ENCODE data around the gene STK24. TPM values are rescaled to one million over a fixed set of nuclear protein-coding genes. Genes with fewer than 3 reads are reported as not detected.
A peak's percentile ranks its signal among the peaks of the same experiment; 100 is the strongest.

The STK24 gene
- polyA plus RNA-seq, 1 experiment, result 44.0 TPM

GRCh38 chr13:98506728-98507230 is 70.1 kb downstream of the STK24 start:
- Histone ChIP-seq H3K27ac (ENCODE audit: low read depth, low read length) (no peak overlapping the region), H3K9me3 (ENCODE audit: control insufficient read depth, insufficient read depth, low read length) (no peaks in the 10 kb centered on the region), H3K4me3 (ENCODE audit: low read depth, low read length) (no peak overlapping the region), H3K27me3 (ENCODE audit: control insufficient read depth, insufficient read depth, low read length) (no peaks in the 10 kb centered on the region)
- ChIA-PET CTCF (no interaction called here), POLR2A (interaction anchor here (1.1 kb wide), 1 partner anchor 22 kb away, joined by 3 read pairs; no protein-coding TSS in a partner anchor)
- TF ChIP-seq CTCF (IDR thresholded peaks at IDR 0.05; ENCODE audit: low read depth, low read length), result no peak
- no peak for DNase-seq (ENCODE audit: low read depth, low spot score)

- ChIA-PET POLR2A (no interaction called here), CTCF (interaction anchor here (1.8 kb wide), 1 partner anchor 147 kb away, joined by 8 read pairs; no protein-coding TSS in a partner anchor)
- no peak for DNase-seq (ENCODE audit: low read depth, low spot score)
- Histone ChIP-seq H3K4me3 (ENCODE audit: low read depth, low read length) (no peak overlapping the region), H3K27ac (ENCODE audit: low read depth, low read length) (no peak overlapping the region), H3K27me3 (ENCODE audit: control insufficient read depth, insufficient read depth, low read length) (no peaks in the 10 kb centered on the region), H3K9me3 (ENCODE audit: control insufficient read depth, insufficient read depth, low read length) (no peaks in the 10 kb centered on the region)
- no peak for TF ChIP-seq CTCF (IDR thresholded peaks at IDR 0.05; ENCODE audit: low read depth, low read length)
Observed at GRCh38 chr13:98506322-98506721, 70.6 kb downstream of the STK24 start.

GRCh38 chr13:98505217-98505616 is 71.7 kb downstream of the STK24 start:
- H3K9me3 ChIP-seq (ENCODE audit: control insufficient read depth, insufficient read depth, low read length), result no peaks in the 10 kb centered on the region
- H3K4me3 ChIP-seq (ENCODE audit: low read depth, low read length), result no peak overlapping the region
- no peak overlapping the region for H3K27ac ChIP-seq (ENCODE audit: low read depth, low read length)
- ChIA-PET POLR2A (no interaction called here), CTCF (interaction anchor here (1.8 kb wide), 1 partner anchor 148 kb away, joined by 8 read pairs; no protein-coding TSS in a partner anchor)
- DNase-seq (ENCODE audit: low read depth, low spot score), result no peak
- no peaks in the 10 kb centered on the region for H3K27me3 ChIP-seq (ENCODE audit: control insufficient read depth, insufficient read depth, low read length)
- TF ChIP-seq CTCF (IDR thresholded peaks at IDR 0.05; ENCODE audit: low read depth, low read length), result no peak

GRCh38 chr13:98504371-98504963 is 72.4 kb downstream of the STK24 start:
- ChIA-PET CTCF (interaction anchor here (1.8 kb wide), 1 partner anchor 149 kb away, joined by 8 read pairs; no protein-coding TSS in a partner anchor), POLR2A (interaction anchor here (0.6 kb wide), 1 partner anchor 22 kb away, joined by 5 read pairs; no protein-coding TSS in a partner anchor)
- Histone ChIP-seq H3K4me3 (ENCODE audit: low read depth, low read length) (no peak overlapping the region), H3K27me3 (ENCODE audit: control insufficient read depth, insufficient read depth, low read length) (no peaks in the 10 kb centered on the region), H3K9me3 (ENCODE audit: control insufficient read depth, insufficient read depth, low read length) (no peaks in the 10 kb centered on the region), H3K27ac (ENCODE audit: low read depth, low read length) (peak overlapping the region; percentile 49)
- no peak for DNase-seq (ENCODE audit: low read depth, low spot score)
- no peak for TF ChIP-seq CTCF (IDR thresholded peaks at IDR 0.05; ENCODE audit: low read depth, low read length)

- Histone ChIP-seq H3K4me3 (ENCODE audit: low read depth, low read length) (peak overlapping the region; percentile 39), H3K27ac (ENCODE audit: low read depth, low read length) (peak overlapping the region; percentile 71), H3K27me3 (ENCODE audit: control insufficient read depth, insufficient read depth, low read length) (no peaks in the 10 kb centered on the region), H3K9me3 (ENCODE audit: control insufficient read depth, insufficient read depth, low read length) (no peaks in the 10 kb centered on the region)
- no peak for DNase-seq (ENCODE audit: low read depth, low spot score)
- POLR2A ChIA-PET, result interaction anchor here (0.6 kb wide), 1 partner anchor 22 kb away, joined by 5 read pairs; no protein-coding TSS in a partner anchor
- no peak for TF ChIP-seq CTCF (IDR thresholded peaks at IDR 0.05; ENCODE audit: low read depth, low read length)
- CTCF ChIA-PET, result interaction anchor here (0.5 to 0.9 kb wide), 2 partner anchors 19 to 78 kb away, joined by 3 to 4 read pairs; no protein-coding TSS in a partner anchor
Observed at GRCh38 chr13:98504029-98504351, 72.9 kb downstream of the STK24 start.

All from AG04450 (cell line).